Measurements from ENCODE around the gene CHD8. TPM values are rescaled to one million over a fixed set of nuclear protein-coding genes. Genes with fewer than 3 reads are reported as not detected.

Gene CHD8
- total and polyA plus RNA-seq, 2 of the 13 experiments (the other 11 are each of a cell fraction or from before 2014, with no cell fraction given): 35.1 to 79.6 TPM

DNA sequence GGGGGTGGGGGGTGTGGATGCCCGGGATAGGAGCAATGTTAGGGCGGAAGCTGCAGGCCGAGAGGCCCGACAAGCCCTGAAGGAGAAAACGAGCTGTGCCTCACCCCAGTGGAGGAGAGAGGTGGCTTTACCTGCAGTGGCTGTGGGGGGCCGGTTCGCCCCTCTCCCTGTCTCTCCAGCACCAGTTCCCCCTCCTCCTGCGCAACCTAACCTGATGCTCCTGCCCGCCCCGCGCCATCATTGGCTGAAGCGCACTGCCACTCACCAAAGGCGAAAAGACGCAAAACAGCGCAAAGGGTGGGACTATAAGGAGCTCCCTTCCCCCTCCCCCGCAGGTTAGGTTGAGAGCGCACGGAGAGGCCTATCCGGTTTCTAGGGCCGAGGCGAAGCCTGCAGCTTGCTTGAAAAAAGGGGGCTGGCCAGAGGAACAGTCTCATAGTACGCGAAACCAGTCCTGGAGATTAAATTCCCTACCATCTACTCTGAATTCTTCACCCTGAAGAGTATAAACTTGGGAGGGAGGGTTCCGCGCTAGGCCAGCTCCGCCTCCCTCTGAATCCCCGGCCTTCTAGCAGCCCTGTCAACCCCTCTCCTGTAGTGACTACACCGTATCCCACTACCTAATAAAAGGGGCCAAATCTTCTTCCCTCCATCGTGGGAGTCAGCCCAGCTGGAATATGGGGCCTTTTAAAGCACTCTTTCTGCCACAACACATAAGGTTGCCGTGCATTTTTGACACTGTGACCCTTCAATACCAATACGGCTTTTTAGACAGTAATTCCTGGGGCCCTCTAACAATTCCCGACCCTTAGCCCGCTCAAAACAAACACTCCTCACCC is 18.6 kb downstream of the CHD8 start (continued):
- peak; percentile 22; the same call in 1 of the 2 replicates for TF ChIP-seq ZNF563 (CRISPR knock-in tag; IDR thresholded peaks at IDR 0.05)
- peak; percentile 92 for TF ChIP-seq SIX1 (CRISPR knock-in tag; IDR thresholded peaks at IDR 0.05; ENCODE audit: borderline replicate concordance)
- peak; percentile 55; the same call in 1 of the 2 replicates for TF ChIP-seq ZNF326 (CRISPR knock-in tag; IDR thresholded peaks at IDR 0.05; ENCODE audit: borderline replicate concordance)
- TF ChIP-seq SMAD1 (CRISPR knock-in tag; IDR thresholded peaks at IDR 0.05; ENCODE audit: borderline replicate concordance, low read depth): no peak; the same call in 1 of the 2 replicates
- no peak for TF ChIP-seq MAFK (conservative IDR thresholded peaks at IDR 0.05 in 1 of 2, IDR thresholded peaks at IDR 0.05 in 1 of 2; ENCODE audit: low read length in 2 of 2)
- peak; percentile 55 for TF ChIP-seq HNRNPK (IDR thresholded peaks at IDR 0.05; ENCODE audit: low read depth, low read length, poor library complexity, severe bottlenecking)
- TF ChIP-seq, protein P1, sequence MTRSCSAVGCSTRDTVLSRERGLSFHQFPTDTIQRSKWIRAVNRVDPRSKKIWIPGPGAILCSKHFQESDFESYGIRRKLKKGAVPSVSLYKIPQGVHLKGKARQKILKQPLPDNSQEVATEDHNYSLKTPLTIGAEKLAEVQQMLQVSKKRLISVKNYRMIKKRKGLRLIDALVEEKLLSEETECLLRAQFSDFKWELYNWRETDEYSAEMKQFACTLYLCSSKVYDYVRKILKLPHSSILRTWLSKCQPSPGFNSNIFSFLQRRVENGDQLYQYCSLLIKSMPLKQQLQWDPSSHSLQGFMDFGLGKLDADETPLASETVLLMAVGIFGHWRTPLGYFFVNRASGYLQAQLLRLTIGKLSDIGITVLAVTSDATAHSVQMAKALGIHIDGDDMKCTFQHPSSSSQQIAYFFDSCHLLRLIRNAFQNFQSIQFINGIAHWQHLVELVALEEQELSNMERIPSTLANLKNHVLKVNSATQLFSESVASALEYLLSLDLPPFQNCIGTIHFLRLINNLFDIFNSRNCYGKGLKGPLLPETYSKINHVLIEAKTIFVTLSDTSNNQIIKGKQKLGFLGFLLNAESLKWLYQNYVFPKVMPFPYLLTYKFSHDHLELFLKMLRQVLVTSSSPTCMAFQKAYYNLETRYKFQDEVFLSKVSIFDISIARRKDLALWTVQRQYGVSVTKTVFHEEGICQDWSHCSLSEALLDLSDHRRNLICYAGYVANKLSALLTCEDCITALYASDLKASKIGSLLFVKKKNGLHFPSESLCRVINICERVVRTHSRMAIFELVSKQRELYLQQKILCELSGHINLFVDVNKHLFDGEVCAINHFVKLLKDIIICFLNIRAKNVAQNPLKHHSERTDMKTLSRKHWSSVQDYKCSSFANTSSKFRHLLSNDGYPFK (CRISPR knock-in tag; IDR thresholded peaks at IDR 0.05; ENCODE audit: borderline replicate concordance): peak; percentile 91
- TF ChIP-seq SRY (CRISPR knock-in tag; IDR thresholded peaks at IDR 0.05): peak; percentile 80
- no peak for TF ChIP-seq ZNF354B (CRISPR knock-in tag; IDR thresholded peaks at IDR 0.05)
- peak; percentile 23; the same call in 1 of the 2 replicates for TF ChIP-seq SP140L (CRISPR knock-in tag; IDR thresholded peaks at IDR 0.05; ENCODE audit: borderline replicate concordance)
- TF ChIP-seq, protein P2, sequence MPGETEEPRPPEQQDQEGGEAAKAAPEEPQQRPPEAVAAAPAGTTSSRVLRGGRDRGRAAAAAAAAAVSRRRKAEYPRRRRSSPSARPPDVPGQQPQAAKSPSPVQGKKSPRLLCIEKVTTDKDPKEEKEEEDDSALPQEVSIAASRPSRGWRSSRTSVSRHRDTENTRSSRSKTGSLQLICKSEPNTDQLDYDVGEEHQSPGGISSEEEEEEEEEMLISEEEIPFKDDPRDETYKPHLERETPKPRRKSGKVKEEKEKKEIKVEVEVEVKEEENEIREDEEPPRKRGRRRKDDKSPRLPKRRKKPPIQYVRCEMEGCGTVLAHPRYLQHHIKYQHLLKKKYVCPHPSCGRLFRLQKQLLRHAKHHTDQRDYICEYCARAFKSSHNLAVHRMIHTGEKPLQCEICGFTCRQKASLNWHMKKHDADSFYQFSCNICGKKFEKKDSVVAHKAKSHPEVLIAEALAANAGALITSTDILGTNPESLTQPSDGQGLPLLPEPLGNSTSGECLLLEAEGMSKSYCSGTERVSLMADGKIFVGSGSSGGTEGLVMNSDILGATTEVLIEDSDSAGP (CRISPR knock-in tag; IDR thresholded peaks at IDR 0.05; ENCODE audit: borderline replicate concordance): peak; percentile 96
- TF ChIP-seq, protein P3, sequence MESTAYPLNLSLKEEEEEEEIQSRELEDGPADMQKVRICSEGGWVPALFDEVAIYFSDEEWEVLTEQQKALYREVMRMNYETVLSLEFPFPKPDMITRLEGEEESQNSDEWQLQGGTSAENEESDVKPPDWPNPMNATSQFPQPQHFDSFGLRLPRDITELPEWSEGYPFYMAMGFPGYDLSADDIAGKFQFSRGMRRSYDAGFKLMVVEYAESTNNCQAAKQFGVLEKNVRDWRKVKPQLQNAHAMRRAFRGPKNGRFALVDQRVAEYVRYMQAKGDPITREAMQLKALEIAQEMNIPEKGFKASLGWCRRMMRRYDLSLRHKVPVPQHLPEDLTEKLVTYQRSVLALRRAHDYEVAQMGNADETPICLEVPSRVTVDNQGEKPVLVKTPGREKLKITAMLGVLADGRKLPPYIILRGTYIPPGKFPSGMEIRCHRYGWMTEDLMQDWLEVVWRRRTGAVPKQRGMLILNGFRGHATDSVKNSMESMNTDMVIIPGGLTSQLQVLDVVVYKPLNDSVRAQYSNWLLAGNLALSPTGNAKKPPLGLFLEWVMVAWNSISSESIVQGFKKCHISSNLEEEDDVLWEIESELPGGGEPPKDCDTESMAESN (CRISPR knock-in tag; conservative IDR thresholded peaks at IDR 0.05): peak; percentile 94
- TF ChIP-seq ZNF33A (CRISPR knock-in tag; IDR thresholded peaks at IDR 0.05; ENCODE audit: borderline replicate concordance): no peak
- TF ChIP-seq, protein P4, sequence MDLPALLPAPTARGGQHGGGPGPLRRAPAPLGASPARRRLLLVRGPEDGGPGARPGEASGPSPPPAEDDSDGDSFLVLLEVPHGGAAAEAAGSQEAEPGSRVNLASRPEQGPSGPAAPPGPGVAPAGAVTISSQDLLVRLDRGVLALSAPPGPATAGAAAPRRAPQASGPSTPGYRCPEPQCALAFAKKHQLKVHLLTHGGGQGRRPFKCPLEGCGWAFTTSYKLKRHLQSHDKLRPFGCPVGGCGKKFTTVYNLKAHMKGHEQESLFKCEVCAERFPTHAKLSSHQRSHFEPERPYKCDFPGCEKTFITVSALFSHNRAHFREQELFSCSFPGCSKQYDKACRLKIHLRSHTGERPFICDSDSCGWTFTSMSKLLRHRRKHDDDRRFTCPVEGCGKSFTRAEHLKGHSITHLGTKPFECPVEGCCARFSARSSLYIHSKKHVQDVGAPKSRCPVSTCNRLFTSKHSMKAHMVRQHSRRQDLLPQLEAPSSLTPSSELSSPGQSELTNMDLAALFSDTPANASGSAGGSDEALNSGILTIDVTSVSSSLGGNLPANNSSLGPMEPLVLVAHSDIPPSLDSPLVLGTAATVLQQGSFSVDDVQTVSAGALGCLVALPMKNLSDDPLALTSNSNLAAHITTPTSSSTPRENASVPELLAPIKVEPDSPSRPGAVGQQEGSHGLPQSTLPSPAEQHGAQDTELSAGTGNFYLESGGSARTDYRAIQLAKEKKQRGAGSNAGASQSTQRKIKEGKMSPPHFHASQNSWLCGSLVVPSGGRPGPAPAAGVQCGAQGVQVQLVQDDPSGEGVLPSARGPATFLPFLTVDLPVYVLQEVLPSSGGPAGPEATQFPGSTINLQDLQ (CRISPR knock-in tag; IDR thresholded peaks at IDR 0.05): no peak; the same call in 1 of the 2 replicates
- no peak for TF ChIP-seq ZNF10 (CRISPR knock-in tag; IDR thresholded peaks at IDR 0.05; ENCODE audit: borderline replicate concordance, low read depth)
- TF ChIP-seq NCOA1 (CRISPR knock-in tag; IDR thresholded peaks at IDR 0.05): peak; percentile 80; the same call in 1 of the 2 replicates
- TF ChIP-seq ARNTL (CRISPR knock-in tag; IDR thresholded peaks at IDR 0.05): 0 out of 2 replicates have a peak, but pooled peaks have one; percentile 41
- TF ChIP-seq, protein P5, sequence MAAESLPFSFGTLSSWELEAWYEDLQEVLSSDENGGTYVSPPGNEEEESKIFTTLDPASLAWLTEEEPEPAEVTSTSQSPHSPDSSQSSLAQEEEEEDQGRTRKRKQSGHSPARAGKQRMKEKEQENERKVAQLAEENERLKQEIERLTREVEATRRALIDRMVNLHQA (CRISPR knock-in tag; IDR thresholded peaks at IDR 0.05): no peak
